Measurements from ENCODE around the gene PICK1.
A peak's percentile ranks its signal among the peaks of the same experiment; 100 is the strongest.

Gene PICK1

GRCh38 chr22:38106814-38107578 lies 49.8 kb downstream of the PICK1 start:
- no peak for TF ChIP-seq CTCF (IDR thresholded peaks at IDR 0.05)
- no peak for TF ChIP-seq ZFX (IDR thresholded peaks at IDR 0.05; ENCODE audit: borderline replicate concordance)

GRCh38 chr22:38107692-38108515 lies 50.7 kb downstream of the PICK1 start:
- 0 out of 2 replicates have a peak overlapping the region, but pooled peaks have one; percentile 2 for H3K27ac ChIP-seq
- TF ChIP-seq CTCF (IDR thresholded peaks at IDR 0.05) (no peak), ZFX (IDR thresholded peaks at IDR 0.05; ENCODE audit: borderline replicate concordance) (no peak)

More at GRCh38 chr22:38106814-38107578, 49.8 kb downstream of the PICK1 start:
- 0 out of 2 replicates have a peak overlapping the region, but pooled peaks have one; percentile 2 for H3K27ac ChIP-seq

- no peak overlapping the region for H3K27ac ChIP-seq
- TF ChIP-seq CTCF (IDR thresholded peaks at IDR 0.05) (no peak), ZFX (IDR thresholded peaks at IDR 0.05; ENCODE audit: borderline replicate concordance) (no peak)
These were observed 51.5 kb downstream of the PICK1 start for GRCh38 chr22:38108561-38109319.

GRCh38 chr22:38109371-38110001 lies 52.3 kb downstream of the PICK1 start:
- no peak for TF ChIP-seq CTCF (IDR thresholded peaks at IDR 0.05)
- no peak overlapping the region for H3K27ac ChIP-seq

- peak within 1 kb of the TSS; percentile 97 for H3K27ac ChIP-seq
- no peak for TF ChIP-seq CTCF (IDR thresholded peaks at IDR 0.05)
- TF ChIP-seq ZFX (IDR thresholded peaks at IDR 0.05; ENCODE audit: borderline replicate concordance): no peak
These were observed 53.0 kb downstream of the PICK1 start, which contains the start of gene BAIAP2L2 for GRCh38 chr22:38110008-38110862. Gene BAIAP2L2, minus strand, starts transcription at chr22:38110684. Its CDS starts 159 bp downstream, at chr22:38110525.

Data from 22Rv1 (cell line).